Stomach smooth muscle (tissue), 2 donors: ENCODE results near the gene LYPD4.

Source experiments
- H3K27ac ChIP-seq: one replicate; pipeline ENCODE4 v1.7.0; 2013; ENCODE audit warnings: mild to moderate bottlenecking, low read length, inconsistent platforms
- H3K27me3 ChIP-seq, 2 donors: one replicate each; pipeline ENCODE4 v1.7.0; 2013; ENCODE audit warnings: low read length in 2 of 2; ENCODE audit not compliant: insufficient read depth in 2 of 2, control insufficient read depth in 1 of 2
- H3K36me3 ChIP-seq, 2 donors: one replicate each; pipeline ENCODE4 v1.7.0; 2013; ENCODE audit warnings: low read length in 2 of 2; ENCODE audit not compliant: control insufficient read depth in 2 of 2, insufficient read depth in 2 of 2
- H3K4me1 ChIP-seq: one replicate; pipeline ENCODE4 v1.7.0; 2013; ENCODE audit warnings: low read length; ENCODE audit not compliant: control insufficient read depth, insufficient read depth
- H3K4me3 ChIP-seq, 2 donors: one replicate each; pipeline ENCODE4 v1.7.0; 2013; ENCODE audit warnings: low read length in 2 of 2
- H3K9ac ChIP-seq, 2 donors: one replicate each; pipeline ENCODE4 v1.7.0; 2013; ENCODE audit warnings: low read length in 2 of 2, mild to moderate bottlenecking in 1 of 2
- H3K9me3 ChIP-seq, 2 donors: one replicate each; pipeline ENCODE4 v1.7.0; 2013; ENCODE audit warnings: low read length in 2 of 2; ENCODE audit not compliant: control insufficient read depth in 2 of 2
- donor health status: healthy.
- donor health status: Pancreatic carcinoma.

The LYPD4 gene

GRCh38 chr19:41861846-41862245, 17.4 kb upstream of the LYPD4 start:
- H3K27me3 ChIP-seq = no peaks in the 10 kb centered on the region
- H3K36me3 ChIP-seq = peaks cover 29 to 40% of the 10 kb centered on the region in 2 donors
- no peak overlapping the region for H3K27ac ChIP-seq
- no peaks in the 10 kb centered on the region for H3K9me3 ChIP-seq
- H3K4me1 ChIP-seq = peaks cover 32% of the 10 kb centered on the region
- no peak overlapping the region for H3K9ac ChIP-seq
- H3K4me3 ChIP-seq = peak overlapping the region in 1 of 2 donors; percentile 95

GRCh38 chr19:41861116-41861768, 16.8 kb upstream of the LYPD4 start:
- Histone ChIP-seq H3K4me1 (peaks cover 32% of the 10 kb centered on the region), H3K4me3 (peak overlapping the region; percentile 76 to 95), H3K27ac (peak overlapping the region; percentile 11)

GRCh38 chr19:41860419-41861115, 16.1 kb upstream of the LYPD4 start:
- H3K9ac ChIP-seq = peak overlapping the region; percentile 87 to 98
- peak overlapping the region; percentile 99 for H3K27ac ChIP-seq
- H3K9me3 ChIP-seq = no peaks in the 10 kb centered on the region
- peak overlapping the region; percentile 76 to 95 for H3K4me3 ChIP-seq
- peaks cover 32% of the 10 kb centered on the region for H3K4me1 ChIP-seq
- H3K27me3 ChIP-seq = no peaks in the 10 kb centered on the region
- peaks cover 29 to 35% of the 10 kb centered on the region in 2 donors for H3K36me3 ChIP-seq

More at GRCh38 chr19:41861116-41861768, 16.8 kb upstream of the LYPD4 start:
- Histone ChIP-seq H3K9ac (peak overlapping the region; percentile 87 to 98), H3K36me3 (peaks cover 29 to 37% of the 10 kb centered on the region in 2 donors), H3K27me3 (no peaks in the 10 kb centered on the region), H3K9me3 (no peaks in the 10 kb centered on the region)

GRCh38 chr19:41859618-41860418, 15.3 kb upstream of the LYPD4 start, which contains the start of gene RPS19:
RPS19 (plus strand) TSS chr19:41860255; CDS start chr19:41860775, 520 bp downstream.
- Histone ChIP-seq H3K9me3 (no peaks in the 10 kb centered on the region), H3K4me1 (peaks cover 32% of the 10 kb centered on the region), H3K27ac (peak within 1 kb of the TSS; percentile 99), H3K27me3 (peaks cover 0 to 3% of the 10 kb centered on the region in 2 donors), H3K36me3 (peaks cover 27 to 31% of the 10 kb centered on the region in 2 donors), H3K4me3 (peak within 1 kb of the TSS; percentile 76 to 95), H3K9ac (peak within 1 kb of the TSS; percentile 87 to 98)

- peak overlapping the region; percentile 29 to 42 for H3K9ac ChIP-seq
- H3K4me3 ChIP-seq = peak overlapping the region; percentile 15 to 95
- H3K9me3 ChIP-seq = no peaks in the 10 kb centered on the region
Measured at GRCh38 chr19:41859213-41859617, 14.7 kb upstream of the LYPD4 start.

GRCh38 chr19:41853768-41854167, 9.3 kb upstream of the LYPD4 start:
- Histone ChIP-seq H3K9ac (no peak overlapping the region), H3K27ac (no peak overlapping the region), H3K4me1 (no peaks in the 10 kb centered on the region), H3K27me3 (peaks cover 0 to 8% of the 10 kb centered on the region in 2 donors), H3K9me3 (no peaks in the 10 kb centered on the region), H3K4me3 (no peak overlapping the region), H3K36me3 (no peaks in the 10 kb centered on the region)

More at GRCh38 chr19:41859213-41859617, 14.7 kb upstream of the LYPD4 start:
- Histone ChIP-seq H3K27ac (peak overlapping the region; percentile 99), H3K36me3 (peaks cover 21 to 25% of the 10 kb centered on the region in 2 donors), H3K4me1 (peaks cover 30% of the 10 kb centered on the region), H3K27me3 (peaks cover 0 to 3% of the 10 kb centered on the region in 2 donors)

- Histone ChIP-seq H3K4me1 (no peaks in the 10 kb centered on the region), H3K36me3 (no peaks in the 10 kb centered on the region)
Measured at GRCh38 chr19:41853344-41853743, 8.9 kb upstream of the LYPD4 start.

GRCh38 chr19:41851456-41851855, 7.0 kb upstream of the LYPD4 start:
- Histone ChIP-seq H3K4me1 (no peaks in the 10 kb centered on the region), H3K9ac (no peak overlapping the region), H3K4me3 (no peak overlapping the region), H3K27ac (no peak overlapping the region), H3K9me3 (no peaks in the 10 kb centered on the region), H3K36me3 (no peaks in the 10 kb centered on the region), H3K27me3 (peaks cover 3 to 11% of the 10 kb centered on the region in 2 donors)

More at GRCh38 chr19:41853344-41853743, 8.9 kb upstream of the LYPD4 start:
- peaks cover 0 to 8% of the 10 kb centered on the region in 2 donors for H3K27me3 ChIP-seq
- no peaks in the 10 kb centered on the region for H3K9me3 ChIP-seq
- no peak overlapping the region for H3K27ac ChIP-seq
- H3K4me3 ChIP-seq = no peak overlapping the region
- H3K9ac ChIP-seq = no peak overlapping the region

- H3K36me3 ChIP-seq = no peaks in the 10 kb centered on the region
- no peak overlapping the region for H3K27ac ChIP-seq
- no peaks in the 10 kb centered on the region for H3K9me3 ChIP-seq
- peaks cover 3 to 11% of the 10 kb centered on the region in 2 donors for H3K27me3 ChIP-seq
- H3K9ac ChIP-seq = no peak overlapping the region
- H3K4me1 ChIP-seq = no peaks in the 10 kb centered on the region
- no peak overlapping the region for H3K4me3 ChIP-seq
Measured at GRCh38 chr19:41850381-41850780, 5.9 kb upstream of the LYPD4 start.

- Histone ChIP-seq H3K27ac (no peak overlapping the region), H3K27me3 (peaks cover 3 to 8% of the 10 kb centered on the region in 2 donors), H3K9me3 (no peaks in the 10 kb centered on the region)
Measured at GRCh38 chr19:41849067-41849466, 4.6 kb upstream of the LYPD4 start.

More at GRCh38 chr19:41849067-41849466, 4.6 kb upstream of the LYPD4 start:
- Histone ChIP-seq H3K9ac (no peak overlapping the region), H3K36me3 (no peaks in the 10 kb centered on the region), H3K4me1 (no peaks in the 10 kb centered on the region), H3K4me3 (no peak overlapping the region)
